HUDEP-2 (cell line): Measurements from ENCODE around the gene NLK.

Experiments
- DNase-seq, 76 experiments: peaks; one replicate each; lab custom pipeline; 2025; ENCODE audit not compliant: unreplicated experiment in 76 of 76; lab: John Stamatoyannopoulos, UW

The NLK gene

DNA sequence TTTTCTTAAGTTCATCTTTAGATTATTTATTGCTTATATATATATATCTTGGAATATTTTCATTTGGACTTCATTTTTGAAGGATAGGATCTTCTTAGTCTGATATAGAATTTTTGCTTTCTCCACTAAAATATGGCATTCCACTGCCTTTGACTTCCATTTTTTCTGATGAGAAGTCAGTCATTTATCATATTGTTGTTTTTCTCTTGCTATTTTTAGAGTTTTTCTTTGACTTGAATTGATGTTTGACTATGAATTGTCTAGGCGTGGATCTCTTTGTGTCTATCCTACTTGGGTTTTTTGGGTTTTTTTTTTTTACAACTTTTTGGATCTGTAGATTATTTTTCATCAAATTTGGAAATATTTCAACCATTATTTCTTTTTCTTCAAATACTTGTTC is 67.7 kb downstream of the NLK start:
- no peak for DNase-seq

DNA sequence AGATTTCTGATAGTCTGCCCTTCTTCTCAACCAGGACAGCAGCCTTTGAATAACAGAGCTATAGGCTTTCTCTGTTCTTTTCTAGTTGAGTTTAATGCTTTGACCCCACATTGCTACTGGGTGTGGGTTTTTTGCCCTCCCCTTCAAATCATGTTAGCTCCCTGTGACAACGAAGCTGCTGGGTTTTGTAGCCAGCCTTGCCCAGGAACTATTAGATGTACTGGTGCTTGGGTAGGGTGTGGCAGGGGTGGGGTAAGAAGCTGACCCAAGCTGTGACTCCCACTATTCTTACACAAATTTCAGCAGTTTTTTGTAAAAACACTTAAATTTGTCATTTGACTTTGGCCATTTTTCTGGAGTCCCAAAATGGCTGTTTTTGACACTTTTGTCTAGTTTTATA is 69.7 kb downstream of the NLK start:
- peak in 48 of 76 experiments; percentile 6 to 67 (median 30) for DNase-seq

DNA sequence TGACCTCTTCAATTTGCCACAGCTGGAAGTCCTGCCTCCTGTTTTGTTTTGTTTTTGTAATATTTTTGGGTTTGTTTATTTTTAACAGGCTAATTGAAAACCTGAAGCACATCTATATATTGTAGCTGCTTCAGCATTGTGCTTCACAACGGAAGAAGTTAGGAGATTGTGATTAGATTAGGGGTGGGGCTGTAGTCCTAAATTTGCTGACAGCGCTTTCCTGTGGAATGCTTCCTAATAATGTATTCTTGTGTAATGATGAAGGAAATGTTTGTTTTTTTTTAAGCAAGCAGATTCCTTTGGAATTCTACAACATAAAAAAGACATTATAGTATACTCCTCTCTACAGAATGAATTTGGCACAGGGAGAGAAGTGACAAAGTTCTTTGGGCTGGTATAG is 70.1 kb downstream of the NLK start:
- DNase-seq: no peak

DNA sequence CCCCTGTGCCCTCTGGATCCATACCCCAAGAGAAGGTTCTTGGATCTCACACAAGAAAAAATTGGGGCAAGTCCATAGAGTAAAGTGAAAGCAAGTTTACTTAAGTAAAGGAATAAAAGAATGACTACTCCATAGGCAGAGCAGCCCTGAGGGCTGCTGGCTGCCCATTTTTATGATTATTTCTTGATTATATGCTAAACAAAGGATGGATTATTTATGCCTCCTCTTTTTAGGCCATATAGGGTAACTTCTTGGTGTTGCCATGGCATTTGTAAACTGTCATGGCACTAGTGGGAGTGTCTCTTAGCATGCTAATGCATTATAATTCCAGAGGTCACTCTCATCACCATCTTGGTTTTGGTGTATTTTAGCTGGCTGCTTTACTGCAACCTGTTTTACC is 70.8 kb downstream of the NLK start:
- DNase-seq: no peak

DNA sequence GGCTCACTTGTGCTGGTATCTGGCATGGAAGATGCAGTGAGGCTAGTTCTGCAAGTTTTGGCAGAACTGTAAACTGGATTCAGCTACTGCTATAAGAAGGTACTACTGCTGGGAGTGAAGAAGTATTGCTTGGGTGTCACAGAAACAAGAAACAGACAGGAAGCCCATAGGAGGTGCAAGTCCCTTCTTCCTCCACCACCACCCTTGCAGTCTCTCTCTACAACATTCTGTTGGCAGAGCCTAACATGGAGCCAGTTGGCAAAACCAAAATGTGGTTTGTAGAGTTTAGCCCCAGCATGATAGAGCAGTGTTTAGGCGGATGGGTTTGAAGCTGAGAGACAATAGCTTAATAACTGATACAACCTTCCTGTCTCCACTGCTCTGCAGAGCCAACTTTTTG is 72.6 kb downstream of the NLK start:
- peak in 1 of 76 experiments; percentile 8 for DNase-seq

DNA sequence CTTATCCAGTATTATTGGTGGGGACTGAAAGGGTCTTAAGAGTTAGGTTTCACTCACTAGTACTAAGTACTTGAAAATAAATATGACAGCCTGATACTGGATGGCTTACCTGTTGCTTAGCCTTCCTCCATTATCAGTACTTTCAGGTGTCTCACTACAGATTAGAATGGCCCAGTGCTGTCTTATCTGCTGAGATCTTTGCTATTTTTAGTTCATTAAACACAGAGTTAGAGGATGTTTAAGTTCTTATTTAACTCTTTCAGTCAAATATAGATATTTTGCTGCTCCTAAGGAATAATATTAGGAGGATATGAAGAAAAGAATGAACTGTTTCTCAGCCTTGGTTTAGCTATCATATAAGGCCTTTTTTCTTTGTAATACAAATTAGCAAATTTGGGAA is 74.8 kb downstream of the NLK start:
- no peak for DNase-seq

DNA sequence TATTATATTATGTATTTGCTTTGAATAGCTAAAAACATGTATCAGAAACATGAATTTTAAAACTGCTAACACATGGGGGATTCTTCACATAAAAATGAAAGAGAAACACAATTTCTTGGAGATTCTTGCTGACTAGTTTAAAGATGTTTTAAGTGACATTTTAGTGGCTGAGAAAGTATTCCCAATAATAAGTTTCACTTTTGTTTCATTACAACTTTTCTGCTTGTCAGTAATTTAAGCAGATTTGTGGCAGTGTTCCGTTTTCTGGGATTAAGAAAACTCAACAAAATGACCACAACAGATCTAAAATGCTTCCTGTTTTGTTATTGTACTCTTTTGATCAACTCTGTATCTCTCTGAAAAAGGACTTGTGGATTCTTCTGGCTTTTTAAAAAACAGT is 75.9 kb downstream of the NLK start:
- peak in 1 of 76 experiments; percentile 42 for DNase-seq

DNA sequence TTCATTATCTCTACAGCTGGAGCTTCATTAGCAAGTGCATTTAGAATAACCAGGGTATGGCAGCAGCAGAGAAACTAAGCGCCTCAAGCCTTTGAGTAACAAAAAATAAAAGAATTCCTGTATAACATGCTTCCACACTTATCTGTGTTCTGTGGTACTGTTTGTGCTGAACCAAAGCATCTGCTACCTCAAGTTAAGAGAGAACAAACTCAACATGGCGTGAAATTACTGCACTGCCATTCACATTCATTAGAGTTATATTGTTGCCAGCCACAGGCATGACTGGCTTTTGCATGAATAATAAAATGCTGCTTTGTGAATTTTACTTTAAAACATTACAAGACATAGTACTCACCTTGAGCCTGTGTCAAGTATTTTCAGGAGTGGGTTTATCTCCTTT is 76.6 kb downstream of the NLK start:
- DNase-seq: no peak

DNA sequence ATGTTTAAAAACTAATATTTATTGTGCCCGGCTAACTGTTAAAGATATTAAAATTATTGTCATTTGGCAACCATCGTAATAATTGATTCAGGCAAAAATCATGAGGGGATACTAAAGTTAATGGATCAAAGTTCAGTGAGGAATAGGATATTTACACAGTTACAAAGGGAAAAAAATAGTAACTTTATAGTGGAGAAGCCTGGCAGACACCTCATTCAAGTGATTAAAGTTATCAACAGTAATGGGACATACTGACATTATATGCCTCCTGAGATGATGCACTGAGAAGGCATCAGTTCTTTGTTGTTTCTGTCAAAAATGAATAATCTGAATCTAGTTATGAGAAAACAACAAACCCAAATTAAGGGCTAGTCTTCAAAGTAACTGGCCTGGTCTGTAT is 77.1 kb downstream of the NLK start:
- DNase-seq: no peak

DNA sequence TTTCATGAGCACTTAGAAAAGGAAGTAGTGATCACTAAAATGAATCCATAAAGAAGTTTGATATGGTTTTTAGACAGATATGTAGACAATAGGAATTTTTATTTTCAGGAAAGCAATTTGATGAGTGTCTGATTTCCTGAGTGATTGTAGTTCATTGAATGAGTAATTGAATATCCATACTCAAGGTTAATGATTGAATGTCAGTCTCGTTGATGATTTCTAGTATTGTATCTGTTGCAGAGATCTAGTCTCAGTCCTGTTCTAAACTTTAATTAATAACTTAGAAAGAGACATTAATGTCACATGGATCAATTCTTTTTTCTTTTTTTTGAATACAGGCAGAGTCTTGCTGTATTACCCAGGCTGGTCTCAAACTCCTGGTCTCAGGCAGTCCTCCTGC is 78.3 kb downstream of the NLK start:
- DNase-seq: no peak

DNA sequence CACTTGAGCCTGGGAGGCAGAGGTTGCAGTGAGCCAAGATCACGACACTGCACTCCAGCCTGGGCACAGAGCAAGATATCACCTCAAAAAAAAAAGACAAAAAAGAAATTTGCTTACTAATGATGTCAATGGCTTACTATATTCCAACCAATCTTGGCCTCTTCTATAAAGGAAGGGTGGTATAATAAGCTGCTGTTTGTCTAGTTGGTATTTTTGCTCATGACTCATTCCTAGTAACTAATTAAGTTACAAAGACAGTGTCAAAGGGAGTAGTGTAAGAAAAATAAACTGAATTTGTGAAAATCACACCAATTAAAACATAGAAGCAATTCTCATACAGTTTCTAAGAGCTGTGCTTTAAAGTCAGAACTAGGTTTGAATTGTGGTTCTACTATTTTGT is 82.5 kb downstream of the NLK start:
- DNase-seq: no peak

DNA sequence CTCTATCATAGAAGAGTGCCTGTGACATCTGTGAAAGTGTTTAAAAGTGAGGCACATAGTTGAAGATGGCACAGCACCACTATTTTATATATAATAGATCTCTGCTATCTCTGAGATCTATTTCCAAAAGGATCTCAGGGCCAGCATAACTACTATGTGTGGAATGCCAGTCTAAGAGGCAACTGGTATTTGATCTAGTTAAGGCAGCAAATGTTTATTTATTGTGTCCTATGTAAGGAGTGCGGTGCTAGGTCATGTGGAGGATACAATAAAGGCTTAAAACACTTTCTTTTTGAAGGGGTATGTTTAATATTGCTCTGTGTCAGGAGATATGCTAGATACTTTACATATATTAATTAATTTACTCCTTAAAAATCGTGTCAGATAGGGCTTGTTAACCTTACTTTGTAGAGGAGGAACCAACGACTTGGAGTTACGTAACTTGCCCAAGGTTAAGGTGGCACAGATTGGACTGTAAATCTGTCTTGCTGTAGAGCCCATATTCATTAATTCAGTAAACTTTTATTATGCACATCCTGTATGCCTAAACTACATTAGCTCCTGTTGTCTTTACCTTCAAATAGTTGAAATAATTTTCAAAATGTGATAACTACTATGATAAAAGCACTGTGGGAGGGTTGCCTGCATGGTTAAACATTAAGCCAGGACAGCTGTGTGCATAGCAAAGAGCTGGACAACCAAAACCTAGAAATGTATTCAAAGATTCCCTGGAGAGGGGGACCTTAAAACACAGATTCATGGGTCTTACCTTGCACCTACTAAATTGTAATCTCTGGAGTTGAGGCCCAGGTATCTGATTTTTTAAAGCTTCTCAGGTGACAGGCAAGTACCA is 83.3 kb downstream of the NLK start:
- DNase-seq: no peak

DNA sequence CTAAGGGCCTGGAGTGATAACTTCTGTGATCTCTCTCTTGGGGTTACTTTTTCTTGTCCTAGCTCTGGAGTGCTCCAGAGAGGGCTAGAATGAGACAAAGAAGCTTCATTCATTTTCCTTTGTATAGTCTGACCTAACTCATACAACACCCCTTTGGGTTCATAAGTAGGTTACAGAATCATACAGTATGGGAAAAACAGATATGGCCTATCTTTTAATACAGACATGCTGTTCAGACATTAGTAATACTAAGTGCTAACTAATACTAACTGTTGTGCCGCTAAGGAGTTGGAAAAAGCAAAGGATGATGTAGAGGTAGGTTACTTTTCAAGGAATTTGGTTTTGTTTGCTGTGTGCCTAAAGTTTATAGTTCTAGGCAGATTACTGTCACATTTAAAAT is 84.7 kb downstream of the NLK start:
- peak in 4 of 76 experiments; percentile 13 to 38 (median 25) for DNase-seq

DNA sequence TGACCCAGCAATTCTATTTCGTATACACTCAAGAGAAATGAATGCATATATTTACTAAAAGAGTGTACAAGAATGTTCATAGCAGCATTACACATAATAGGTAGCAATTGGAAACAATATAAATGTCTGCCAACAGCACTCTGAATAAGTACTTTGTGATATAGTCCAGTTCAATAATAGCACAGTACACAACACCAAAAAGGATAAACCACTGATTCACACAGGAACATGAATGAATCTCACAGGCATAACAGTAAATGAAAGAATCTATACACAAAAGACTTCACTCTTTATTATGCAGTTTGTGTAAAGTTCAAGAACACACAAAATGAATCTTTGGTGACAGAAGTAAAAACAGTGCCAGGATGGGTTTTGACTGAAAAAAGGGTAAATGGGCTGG is 86.3 kb downstream of the NLK start:
- no peak for DNase-seq

DNA sequence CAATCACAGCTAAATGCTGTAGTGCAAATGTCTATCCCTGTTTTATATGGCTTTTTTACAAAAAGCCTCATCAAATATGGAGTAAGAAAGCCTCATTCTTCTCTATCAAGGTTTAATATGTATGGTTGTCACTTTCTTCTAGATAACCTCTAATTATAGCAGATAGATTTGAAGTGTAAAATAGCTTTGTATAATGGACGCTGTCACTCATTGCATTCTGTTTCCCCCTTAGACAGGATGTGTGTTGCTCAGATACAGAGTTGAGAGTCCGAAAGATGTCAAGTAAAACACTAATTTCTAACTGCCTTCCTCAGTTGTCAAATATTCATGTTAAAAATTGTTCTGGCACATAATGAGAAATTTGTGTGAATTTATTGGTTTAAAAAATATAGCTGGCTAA is 88.0 kb downstream of the NLK start:
- DNase-seq: no peak

DNA sequence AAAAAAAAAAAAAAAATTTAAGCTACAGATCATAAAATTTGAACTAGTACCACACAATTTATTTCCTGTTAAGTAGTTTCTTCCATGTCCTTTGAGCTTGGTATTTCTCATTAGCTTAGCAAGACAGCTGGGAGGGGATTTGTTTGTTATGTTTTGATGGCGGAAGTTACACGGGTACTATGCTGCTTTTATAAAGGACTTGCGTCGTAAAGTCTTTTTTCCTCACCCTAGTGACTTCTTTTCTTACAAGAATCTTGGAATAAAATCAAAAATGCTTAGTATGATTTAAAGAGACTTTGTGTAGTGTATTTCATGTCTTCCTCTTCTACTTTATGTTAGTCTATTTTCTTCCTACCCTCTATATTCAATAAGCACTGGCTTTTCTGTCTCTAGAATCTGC is 89.1 kb downstream of the NLK start:
- DNase-seq: no peak

DNA sequence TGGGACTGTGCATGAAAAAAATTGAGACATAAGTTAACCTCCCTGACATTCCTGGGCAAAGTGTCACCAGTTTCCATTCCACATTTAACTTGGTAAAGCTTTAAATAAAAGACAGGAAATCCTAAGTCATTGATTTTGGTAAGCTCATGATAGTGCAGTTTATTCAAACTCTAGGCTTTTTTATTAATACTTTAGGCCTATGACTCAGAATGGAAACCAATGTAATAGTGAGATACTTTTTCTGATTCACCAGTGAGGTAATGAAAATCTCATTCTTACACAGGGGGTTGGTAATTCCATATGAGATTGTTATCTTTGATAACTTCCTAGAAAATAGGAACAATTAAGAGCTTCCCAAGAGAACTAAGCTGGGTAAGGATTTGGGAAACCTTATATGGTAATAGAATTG is 91.1 kb downstream of the NLK start:
- no peak for DNase-seq

DNA sequence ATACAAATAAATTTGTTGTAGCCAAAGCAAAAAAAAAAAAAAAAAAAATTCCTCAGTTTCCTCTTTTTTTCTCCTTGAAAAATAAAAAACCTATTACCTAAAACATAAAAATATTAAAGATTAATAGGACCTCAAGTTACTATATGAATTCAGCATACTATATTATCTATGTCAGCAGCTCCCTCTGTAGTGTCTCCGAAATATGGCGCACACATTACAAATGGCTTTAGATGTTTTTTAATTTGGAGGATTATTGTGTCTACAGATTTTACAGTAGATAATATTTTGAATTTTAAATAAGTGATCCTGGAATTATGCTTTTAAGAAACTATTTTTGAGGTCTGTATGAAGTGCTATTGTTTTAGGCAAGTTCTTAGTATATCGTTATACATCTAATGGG is 94.4 kb downstream of the NLK start:
- no peak for DNase-seq

DNA sequence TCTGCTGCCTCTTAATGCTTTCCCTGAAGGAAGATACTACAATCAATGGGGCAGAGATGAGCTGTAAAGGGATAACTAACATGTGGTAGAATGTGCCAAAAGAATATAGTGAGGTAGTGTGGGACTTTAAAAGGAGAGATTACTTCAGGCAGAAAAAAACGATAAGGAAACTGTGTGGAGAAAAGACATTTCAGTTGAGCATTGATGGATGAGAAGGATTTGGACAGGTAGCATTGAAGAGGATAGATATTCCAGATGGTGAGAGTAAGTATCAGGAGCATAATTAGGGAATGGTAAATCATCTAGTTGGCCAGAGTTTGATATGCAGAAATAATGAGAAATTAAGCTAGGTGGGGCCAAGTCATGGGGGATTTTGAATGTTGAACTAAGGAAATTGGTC is 97.3 kb downstream of the NLK start:
- DNase-seq: no peak

DNA sequence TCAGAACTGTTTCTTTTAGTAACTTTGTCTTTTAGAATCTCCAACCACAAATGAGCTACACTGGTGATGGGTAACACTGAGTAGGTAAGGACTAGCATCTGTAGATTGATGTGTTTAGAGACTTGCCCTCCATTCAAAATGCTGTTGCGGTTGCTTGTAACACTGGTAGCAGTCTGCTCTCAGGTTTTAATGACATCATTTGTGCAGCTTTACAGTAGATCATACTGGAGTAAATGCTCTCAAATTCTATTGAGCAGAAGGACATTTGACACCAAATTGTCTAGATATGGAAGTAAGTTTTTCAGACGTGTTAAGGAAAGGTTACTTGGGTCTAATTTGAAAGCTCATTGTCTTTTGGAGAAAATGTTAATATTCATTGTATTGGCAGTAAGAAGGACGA is 98.8 kb downstream of the NLK start:
- DNase-seq: no peak

DNA sequence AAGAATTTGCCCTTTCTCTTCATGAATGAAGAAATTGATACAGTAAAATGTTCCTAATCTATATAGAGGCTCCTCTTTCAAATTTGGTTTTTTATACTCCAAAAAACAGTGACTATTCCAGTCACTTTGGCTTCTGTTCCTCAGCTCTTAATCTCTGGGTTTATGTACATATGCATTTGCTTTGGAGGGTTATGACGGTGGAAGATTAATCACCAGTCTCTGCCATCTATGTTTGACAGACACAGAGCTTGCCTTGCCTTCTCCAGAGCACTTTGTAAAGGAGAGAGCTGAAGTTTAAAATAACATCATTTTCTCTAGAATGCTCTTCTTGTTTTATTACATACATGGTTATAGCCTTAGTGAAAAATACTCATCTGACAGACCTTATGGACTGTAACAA is 99.3 kb downstream of the NLK start:
- no peak for DNase-seq

DNA sequence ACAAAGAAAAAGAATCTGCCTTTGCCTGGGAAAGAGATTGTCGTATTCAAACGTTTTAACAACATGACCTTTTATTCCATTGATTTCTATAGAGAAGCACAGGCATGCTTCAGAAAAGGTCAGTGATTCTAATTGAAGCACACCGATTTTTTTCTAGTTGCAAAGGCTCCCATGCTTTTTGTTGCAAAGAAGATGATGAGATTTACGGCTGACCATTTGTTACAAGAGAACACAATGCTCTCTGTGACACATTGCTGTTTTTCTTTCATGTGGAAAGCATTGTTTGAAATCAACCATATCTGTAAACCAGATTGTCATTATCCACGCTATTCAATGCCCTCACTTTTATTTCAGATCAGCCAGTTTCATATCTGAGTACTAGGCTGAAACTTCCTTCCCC is 99.8 kb downstream of the NLK start:
- no peak for DNase-seq

DNA sequence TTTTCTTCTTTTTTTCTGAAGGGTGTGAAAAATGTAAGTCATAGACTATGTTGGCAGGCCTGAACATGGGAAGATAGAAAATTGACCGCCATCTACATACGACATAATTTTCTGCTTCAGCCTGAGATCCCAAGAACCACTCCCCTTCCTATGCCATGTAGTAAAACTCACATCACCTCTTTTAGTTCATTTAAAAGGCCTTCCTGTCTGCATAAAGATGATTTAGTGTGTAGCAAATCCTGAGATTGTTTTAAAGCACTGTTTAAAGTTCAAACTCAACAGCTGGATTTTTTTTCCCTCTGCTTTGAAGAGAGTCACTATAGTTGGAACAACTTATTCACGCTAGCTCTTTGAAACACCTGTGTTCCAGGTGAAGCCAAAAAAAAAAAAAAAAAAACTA is 101.5 kb downstream of the NLK start:
- DNase-seq: no peak
